ENCODE results near the gene RAB11FIP4.

RAB11FIP4 gene

DNA sequence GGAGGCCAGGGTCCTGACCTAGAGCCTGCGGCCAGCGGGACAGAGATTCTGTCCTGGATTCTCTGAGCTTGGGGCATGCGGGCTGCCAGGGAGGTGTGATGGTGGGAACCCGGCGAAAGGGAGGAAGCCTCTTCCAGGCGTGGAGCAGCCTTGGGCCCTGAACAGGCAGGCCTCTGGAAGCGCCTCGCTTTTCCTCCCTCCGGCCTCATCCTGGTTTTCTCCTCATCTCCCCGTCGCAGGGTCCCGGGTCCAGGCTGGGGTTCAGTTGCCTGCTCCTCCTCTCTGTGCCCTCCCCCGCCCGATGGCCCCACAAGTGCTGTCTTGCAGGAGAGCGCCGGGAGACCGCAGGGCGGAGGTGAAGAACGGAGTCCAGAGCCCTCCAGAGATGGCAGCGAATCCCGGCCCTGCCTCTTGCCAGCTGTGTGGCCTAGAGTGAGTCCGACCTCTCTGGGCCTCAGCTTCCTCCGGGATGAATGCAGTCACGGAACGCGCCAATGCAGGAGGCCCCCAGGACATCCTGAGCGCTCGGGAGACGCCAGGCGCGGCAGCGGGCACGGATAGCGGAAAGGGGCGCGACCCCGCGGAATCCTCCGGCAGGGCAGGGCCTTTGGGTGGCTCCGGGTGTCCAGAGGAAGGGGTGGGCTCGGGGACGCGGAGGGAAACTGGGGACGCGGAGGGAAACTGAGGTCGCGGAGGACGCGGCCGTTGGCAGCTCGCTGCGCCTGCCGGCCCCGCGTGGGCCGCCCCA lies 553 bp upstream of the RAB11FIP4 start:
- no peak for TF ChIP-seq TAF1 (IDR thresholded peaks at IDR 0.05; ENCODE audit: borderline replicate concordance, insufficient read depth, low read length)
- no peak for TF ChIP-seq POLR2AphosphoS5 (IDR thresholded peaks at IDR 0.05; ENCODE audit: low read depth, low read length)
- TF ChIP-seq, protein P1, sequence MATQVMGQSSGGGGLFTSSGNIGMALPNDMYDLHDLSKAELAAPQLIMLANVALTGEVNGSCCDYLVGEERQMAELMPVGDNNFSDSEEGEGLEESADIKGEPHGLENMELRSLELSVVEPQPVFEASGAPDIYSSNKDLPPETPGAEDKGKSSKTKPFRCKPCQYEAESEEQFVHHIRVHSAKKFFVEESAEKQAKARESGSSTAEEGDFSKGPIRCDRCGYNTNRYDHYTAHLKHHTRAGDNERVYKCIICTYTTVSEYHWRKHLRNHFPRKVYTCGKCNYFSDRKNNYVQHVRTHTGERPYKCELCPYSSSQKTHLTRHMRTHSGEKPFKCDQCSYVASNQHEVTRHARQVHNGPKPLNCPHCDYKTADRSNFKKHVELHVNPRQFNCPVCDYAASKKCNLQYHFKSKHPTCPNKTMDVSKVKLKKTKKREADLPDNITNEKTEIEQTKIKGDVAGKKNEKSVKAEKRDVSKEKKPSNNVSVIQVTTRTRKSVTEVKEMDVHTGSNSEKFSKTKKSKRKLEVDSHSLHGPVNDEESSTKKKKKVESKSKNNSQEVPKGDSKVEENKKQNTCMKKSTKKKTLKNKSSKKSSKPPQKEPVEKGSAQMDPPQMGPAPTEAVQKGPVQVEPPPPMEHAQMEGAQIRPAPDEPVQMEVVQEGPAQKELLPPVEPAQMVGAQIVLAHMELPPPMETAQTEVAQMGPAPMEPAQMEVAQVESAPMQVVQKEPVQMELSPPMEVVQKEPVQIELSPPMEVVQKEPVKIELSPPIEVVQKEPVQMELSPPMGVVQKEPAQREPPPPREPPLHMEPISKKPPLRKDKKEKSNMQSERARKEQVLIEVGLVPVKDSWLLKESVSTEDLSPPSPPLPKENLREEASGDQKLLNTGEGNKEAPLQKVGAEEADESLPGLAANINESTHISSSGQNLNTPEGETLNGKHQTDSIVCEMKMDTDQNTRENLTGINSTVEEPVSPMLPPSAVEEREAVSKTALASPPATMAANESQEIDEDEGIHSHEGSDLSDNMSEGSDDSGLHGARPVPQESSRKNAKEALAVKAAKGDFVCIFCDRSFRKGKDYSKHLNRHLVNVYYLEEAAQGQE (IDR thresholded peaks at IDR 0.05; ENCODE audit: insufficient read depth in 1 of 2, low read depth in 2 of 2, low read length in 2 of 2) = no peak
- no peak for TF ChIP-seq FOXP2 (optimal IDR thresholded peaks at IDR 0.05; ENCODE audit: borderline replicate concordance, extremely low read depth, extremely low read length, insufficient read depth)
- TF ChIP-seq SIN3A (IDR thresholded peaks at IDR 0.05; ENCODE audit: borderline replicate concordance, insufficient read depth, low read length) = no peak

DNA sequence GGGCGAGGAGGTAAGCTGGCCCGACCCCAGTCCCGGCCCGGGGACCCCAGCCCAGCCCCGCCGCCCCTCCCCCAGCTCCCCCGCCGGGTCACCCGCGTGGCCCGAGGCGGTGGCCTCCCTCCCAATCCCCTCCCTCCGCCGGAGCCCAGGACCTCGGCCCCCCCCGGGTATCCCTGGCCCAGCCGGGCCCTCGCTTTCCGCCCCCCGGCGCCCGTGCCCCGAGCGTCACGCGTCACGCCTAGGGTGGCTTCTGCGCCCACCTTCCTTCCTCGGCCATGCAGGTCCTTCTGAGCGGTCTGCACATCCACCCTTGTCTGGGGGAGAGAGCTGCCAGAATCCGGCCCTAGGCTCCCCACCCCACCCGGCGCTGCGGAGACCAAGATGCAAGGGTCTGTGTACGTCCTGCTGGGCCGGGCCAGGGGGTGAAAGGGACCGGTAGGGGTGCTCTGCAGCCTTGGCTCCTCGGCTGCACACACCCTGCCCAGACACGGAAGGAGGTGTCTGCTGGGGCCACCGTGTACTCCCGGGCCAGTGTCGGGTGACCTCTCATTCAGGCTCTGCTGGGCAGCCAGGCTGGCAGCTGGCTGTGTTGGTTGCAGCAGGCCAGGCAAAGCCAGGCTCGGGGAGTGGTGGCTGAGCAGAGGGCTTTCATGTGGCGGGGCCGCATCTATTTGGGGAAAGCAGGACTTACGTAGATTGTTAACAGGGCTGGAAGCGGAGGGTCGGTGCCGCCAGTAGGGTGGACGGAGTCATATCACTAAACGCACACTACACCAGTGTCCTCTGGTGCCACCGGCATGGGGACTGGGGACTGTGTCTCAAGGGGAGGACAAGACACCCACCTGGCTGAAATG lies 754 bp downstream of the RAB11FIP4 start:
- TF ChIP-seq, protein P1 (IDR thresholded peaks at IDR 0.05; ENCODE audit: insufficient read depth in 1 of 2, low read depth in 2 of 2, low read length in 2 of 2) = no peak
- TF ChIP-seq TAF1 (IDR thresholded peaks at IDR 0.05; ENCODE audit: borderline replicate concordance, insufficient read depth, low read length) (no peak), POLR2AphosphoS5 (IDR thresholded peaks at IDR 0.05; ENCODE audit: low read depth, low read length) (no peak), SIN3A (IDR thresholded peaks at IDR 0.05; ENCODE audit: borderline replicate concordance, insufficient read depth, low read length) (no peak), FOXP2 (optimal IDR thresholded peaks at IDR 0.05; ENCODE audit: borderline replicate concordance, extremely low read depth, extremely low read length, insufficient read depth) (no peak)

DNA sequence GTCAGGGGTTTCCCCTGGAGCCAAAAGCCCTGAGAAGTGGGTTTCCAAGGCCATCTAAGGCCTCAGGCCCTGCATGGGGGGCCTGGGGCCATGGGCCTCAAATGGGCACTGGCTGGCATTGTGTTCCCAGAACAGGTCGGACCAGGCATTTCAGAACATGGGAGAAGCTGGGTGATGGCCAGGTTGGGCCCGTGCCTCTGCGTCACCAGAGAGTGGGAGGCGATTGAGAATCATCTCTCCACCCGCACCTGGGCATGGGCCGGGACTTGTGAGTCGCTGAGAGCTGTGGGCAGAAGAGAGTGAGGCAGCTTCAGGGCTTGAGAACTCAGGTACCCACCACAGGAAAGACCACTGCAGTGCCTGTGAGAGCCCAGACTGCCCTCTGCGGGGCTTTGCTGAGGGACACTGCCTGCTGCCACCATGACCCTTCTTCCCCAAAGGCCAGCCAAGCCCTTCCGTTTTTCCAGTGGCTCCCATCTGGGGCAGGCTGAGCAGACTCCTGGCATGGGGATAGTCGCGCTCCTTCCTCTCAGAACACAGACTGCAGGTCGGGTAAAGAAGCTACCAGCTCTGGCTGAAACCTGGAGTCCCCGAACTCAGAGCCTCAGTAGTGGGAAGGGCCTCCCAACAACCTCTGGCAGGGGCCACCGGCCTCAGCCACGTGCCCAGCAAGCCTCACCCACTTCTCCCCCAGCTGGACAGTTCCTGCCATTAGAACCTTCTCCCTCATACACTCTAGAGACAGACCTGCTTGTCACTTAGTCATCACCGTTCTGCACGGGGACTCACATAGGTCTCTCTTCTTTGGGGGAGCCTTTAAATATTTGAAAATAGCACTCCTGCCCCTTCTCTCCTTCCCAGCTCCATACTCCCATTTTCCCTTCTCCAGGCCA lies 1.6 kb downstream of the RAB11FIP4 start:
- TF ChIP-seq POLR2AphosphoS5 (IDR thresholded peaks at IDR 0.05; ENCODE audit: low read depth, low read length) = no peak
- TF ChIP-seq SIN3A (IDR thresholded peaks at IDR 0.05; ENCODE audit: borderline replicate concordance, insufficient read depth, low read length) = no peak
- no peak for TF ChIP-seq FOXP2 (optimal IDR thresholded peaks at IDR 0.05; ENCODE audit: borderline replicate concordance, extremely low read depth, extremely low read length, insufficient read depth)
- TF ChIP-seq, protein P1 (IDR thresholded peaks at IDR 0.05; ENCODE audit: insufficient read depth in 1 of 2, low read depth in 2 of 2, low read length in 2 of 2) = peak in 1 of 2 experiments; percentile 80; a peak in 2 of 4 replicates

DNA sequence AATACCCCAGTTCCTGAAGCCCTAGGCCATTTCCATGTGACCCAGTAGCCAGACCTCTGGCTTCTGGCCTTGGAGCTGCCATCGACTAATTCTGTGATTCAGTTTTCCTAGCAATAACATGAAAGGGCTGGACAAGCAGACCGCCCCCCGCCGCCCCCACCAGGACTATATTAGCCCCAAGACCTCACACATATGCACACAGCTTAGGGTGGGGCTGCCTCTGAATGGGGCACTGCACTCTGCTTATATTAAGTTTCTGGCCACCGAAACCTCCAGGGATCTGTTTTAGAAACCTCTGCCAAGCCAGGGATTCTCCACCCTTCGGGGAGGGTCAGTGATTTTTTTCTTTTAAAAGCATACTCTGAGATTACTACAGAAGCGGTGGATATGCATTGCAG lies 2.3 kb downstream of the RAB11FIP4 start:
- TF ChIP-seq, protein P1 (IDR thresholded peaks at IDR 0.05; ENCODE audit: insufficient read depth in 1 of 2, low read depth in 2 of 2, low read length in 2 of 2) = no peak; a peak in 1 of 4 replicates
- TF ChIP-seq POLR2AphosphoS5 (IDR thresholded peaks at IDR 0.05; ENCODE audit: low read depth, low read length) (no peak), TAF1 (IDR thresholded peaks at IDR 0.05; ENCODE audit: borderline replicate concordance, insufficient read depth, low read length) (no peak), FOXP2 (optimal IDR thresholded peaks at IDR 0.05; ENCODE audit: borderline replicate concordance, extremely low read depth, extremely low read length, insufficient read depth) (no peak), SIN3A (IDR thresholded peaks at IDR 0.05; ENCODE audit: borderline replicate concordance, insufficient read depth, low read length) (no peak)

Measured in PFSK-1 (cell line).